ENCODE data around the gene CMYA5.

The CMYA5 gene

GRCh38 chr5:79798893-79799590 lies 109.4 kb downstream of the CMYA5 start:
- Histone ChIP-seq H4K20me1 (ENCODE audit: insufficient read depth, low read length) (no peaks in the 10 kb centered on the region), H3K4me3 (ENCODE audit: low read length) (no peak overlapping the region), H3K79me2 (ENCODE audit: low read length) (no peaks in the 10 kb centered on the region), H3K4me1 (ENCODE audit: low read length) (peaks cover 3% of the 10 kb centered on the region; the same call in 1 of the 2 replicates), H2AFZ (ENCODE audit: low read length) (no peak overlapping the region), H3K4me2 (ENCODE audit: low read depth, low read length) (no peak overlapping the region), H3K9me2 (replicated peaks; ENCODE audit: insufficient read depth, low read length) (no peaks in the 10 kb centered on the region), H3K9me3 (replicated peaks; ENCODE audit: insufficient read depth, low read length) (no peaks in the 10 kb centered on the region), H3F3A (ENCODE audit: insufficient read depth, low read length) (no peaks in the 10 kb centered on the region), H3K27me3 (replicated peaks; ENCODE audit: insufficient read depth, low read length) (no peaks in the 10 kb centered on the region), H3K36me3 (replicated peaks; ENCODE audit: insufficient read depth, low read length) (no peaks in the 10 kb centered on the region), H3K27ac (ENCODE audit: low read length) (no peak overlapping the region), H3K9ac (ENCODE audit: low read length) (no peak overlapping the region)
- DNase-seq: no peak
- no peak for TF ChIP-seq EZH2phosphoT487 (IDR thresholded peaks at IDR 0.05; ENCODE audit: low read length)
- TF ChIP-seq EZH2 (optimal IDR thresholded peaks at IDR 0.05; ENCODE audit: low read depth, low read length): no peak
- TF ChIP-seq CTCF (IDR thresholded peaks at IDR 0.05; ENCODE audit: low read length): no peak

- H3K4me2 ChIP-seq (ENCODE audit: low read depth, low read length): peak overlapping the region; percentile 20; the same call in 1 of the 2 replicates
- H3F3A ChIP-seq (ENCODE audit: insufficient read depth, low read length): no peaks in the 10 kb centered on the region
- TF ChIP-seq EZH2phosphoT487 (IDR thresholded peaks at IDR 0.05; ENCODE audit: low read length) (no peak), EZH2 (optimal IDR thresholded peaks at IDR 0.05; ENCODE audit: low read depth, low read length) (no peak), CTCF (IDR thresholded peaks at IDR 0.05; ENCODE audit: low read length) (no peak)
- no peaks in the 10 kb centered on the region for H3K79me2 ChIP-seq (ENCODE audit: low read length)
- H3K4me3 ChIP-seq (ENCODE audit: low read length): no peak overlapping the region
- peak; percentile 50 for DNase-seq
- no peak overlapping the region for H3K27ac ChIP-seq (ENCODE audit: low read length)
- H3K36me3 ChIP-seq (replicated peaks; ENCODE audit: insufficient read depth, low read length): no peaks in the 10 kb centered on the region
- H4K20me1 ChIP-seq (ENCODE audit: insufficient read depth, low read length): no peaks in the 10 kb centered on the region
- H3K9ac ChIP-seq (ENCODE audit: low read length): no peak overlapping the region
- H3K9me3 ChIP-seq (replicated peaks; ENCODE audit: insufficient read depth, low read length): no peaks in the 10 kb centered on the region
- no peaks in the 10 kb centered on the region for H3K27me3 ChIP-seq (replicated peaks; ENCODE audit: insufficient read depth, low read length)
- peak overlapping the region; percentile 13 for H2AFZ ChIP-seq (ENCODE audit: low read length)
- H3K4me1 ChIP-seq (ENCODE audit: low read length): peaks cover 3% of the 10 kb centered on the region; the same call in 1 of the 2 replicates
- H3K9me2 ChIP-seq (replicated peaks; ENCODE audit: insufficient read depth, low read length): no peaks in the 10 kb centered on the region
These were observed 111.6 kb downstream of the CMYA5 start for GRCh38 chr5:79800979-79801827.

DNA sequence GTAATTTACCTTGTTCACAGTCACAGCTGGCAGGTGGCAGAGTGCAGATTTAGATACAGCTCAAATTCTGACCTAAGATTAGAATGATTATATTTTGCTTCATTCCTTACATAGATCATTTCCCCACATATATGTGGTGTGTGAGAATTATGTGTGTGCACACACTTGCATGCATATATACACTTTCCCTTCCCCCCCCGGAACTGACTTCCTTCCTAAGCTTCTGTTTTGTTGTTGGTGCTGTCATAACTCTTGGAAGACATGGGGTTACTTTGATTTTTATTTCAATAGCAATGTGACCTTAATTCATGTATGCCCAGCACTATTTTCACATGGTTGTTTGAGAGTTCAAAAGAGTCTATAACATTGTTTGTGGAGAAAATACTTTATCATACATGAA lies 112.8 kb downstream of the CMYA5 start:
- Histone ChIP-seq H2AFZ (ENCODE audit: low read length) (no peak overlapping the region), H3K36me3 (replicated peaks; ENCODE audit: insufficient read depth, low read length) (no peaks in the 10 kb centered on the region), H4K20me1 (ENCODE audit: insufficient read depth, low read length) (no peaks in the 10 kb centered on the region), H3K4me3 (ENCODE audit: low read length) (no peak overlapping the region), H3K9ac (ENCODE audit: low read length) (no peak overlapping the region), H3F3A (ENCODE audit: insufficient read depth, low read length) (no peaks in the 10 kb centered on the region), H3K27ac (ENCODE audit: low read length) (no peak overlapping the region), H3K79me2 (ENCODE audit: low read length) (no peaks in the 10 kb centered on the region), H3K9me2 (replicated peaks; ENCODE audit: insufficient read depth, low read length) (no peaks in the 10 kb centered on the region), H3K27me3 (replicated peaks; ENCODE audit: insufficient read depth, low read length) (no peaks in the 10 kb centered on the region), H3K9me3 (replicated peaks; ENCODE audit: insufficient read depth, low read length) (no peaks in the 10 kb centered on the region), H3K4me2 (ENCODE audit: low read depth, low read length) (no peak overlapping the region), H3K4me1 (ENCODE audit: low read length) (peaks cover 3% of the 10 kb centered on the region; the same call in 1 of the 2 replicates)
- no peak for TF ChIP-seq CTCF (IDR thresholded peaks at IDR 0.05; ENCODE audit: low read length)
- no peak for TF ChIP-seq EZH2 (optimal IDR thresholded peaks at IDR 0.05; ENCODE audit: low read depth, low read length)
- no peak for TF ChIP-seq EZH2phosphoT487 (IDR thresholded peaks at IDR 0.05; ENCODE audit: low read length)
- DNase-seq: no peak

Measured in MM.1S (cell line).